C1 segment of cervical spinal cord (tissue), 14 donors: ENCODE results near the gene NLRC3.

Experiments
- DNase-seq, 14 donors: peaks; one replicate each; lab custom pipeline; 2025; lab: John Stamatoyannopoulos, UW

The NLRC3 gene

GRCh38 chr16:3579776-3580175 is 2.6 kb upstream of the NLRC3 start:
- DNase-seq, result no peak

GRCh38 chr16:3578610-3579551 is 1.7 kb upstream of the NLRC3 start:
- no peak for DNase-seq

- no peak for DNase-seq
Observed at GRCh38 chr16:3578121-3578520, 918 bp upstream of the NLRC3 start.

- DNase-seq, result no peak
Observed at GRCh38 chr16:3576211-3576610, 992 bp downstream of the NLRC3 start.

GRCh38 chr16:3575491-3575890 is 1.7 kb downstream of the NLRC3 start:
- DNase-seq, result no peak

- DNase-seq, result no peak
Observed at GRCh38 chr16:3574195-3574594, 3.0 kb downstream of the NLRC3 start.

GRCh38 chr16:3573146-3573815 is 3.9 kb downstream of the NLRC3 start:
- DNase-seq, result no peak

GRCh38 chr16:3570420-3571062 is 6.7 kb downstream of the NLRC3 start:
- no peak for DNase-seq

GRCh38 chr16:3569851-3570250 is 7.4 kb downstream of the NLRC3 start:
- DNase-seq, result no peak

- no peak for DNase-seq
Observed at GRCh38 chr16:3566990-3567389, 10.2 kb downstream of the NLRC3 start.

- DNase-seq, result no peak
Observed at GRCh38 chr16:3564889-3565141, 12.4 kb downstream of the NLRC3 start.

GRCh38 chr16:3564130-3564888 is 12.9 kb downstream of the NLRC3 start:
- DNase-seq, result no peak

GRCh38 chr16:3562914-3563480 is 14.2 kb downstream of the NLRC3 start:
- DNase-seq, result no peak

GRCh38 chr16:3561626-3562025 is 15.6 kb downstream of the NLRC3 start:
- DNase-seq, result no peak

- no peak for DNase-seq
Observed at GRCh38 chr16:3554351-3554928, 22.8 kb downstream of the NLRC3 start.

GRCh38 chr16:3553138-3553923 is 23.9 kb downstream of the NLRC3 start:
- DNase-seq, result no peak

GRCh38 chr16:3550851-3551847 is 26.1 kb downstream of the NLRC3 start:
- no peak for DNase-seq

GRCh38 chr16:3549906-3550305 is 27.3 kb downstream of the NLRC3 start:
- no peak for DNase-seq

- DNase-seq, result no peak
Observed at GRCh38 chr16:3548859-3549258, 28.3 kb downstream of the NLRC3 start.
